ENCODE measurements around the gene ITPR3. TPM values are rescaled to one million over a fixed set of nuclear protein-coding genes. Genes with fewer than 3 reads are reported as not detected.

ITPR3 gene
- total RNA-seq, 1 donor from 2014 or later, result 69.3 TPM

GRCh38 chr6:33613146-33613794, 7.9 kb upstream of the ITPR3 start:
- no peak for DNase-seq (ENCODE audit: low read depth)
- H3K4me3 ChIP-seq (ENCODE audit: low read depth, low read length), result no peak overlapping the region
- no peak for TF ChIP-seq CTCF (conservative IDR thresholded peaks at IDR 0.05; ENCODE audit: low read depth, low read length)

GRCh38 chr6:33613795-33614168, 7.3 kb upstream of the ITPR3 start:
- no peak for DNase-seq (ENCODE audit: low read depth)
- TF ChIP-seq CTCF (conservative IDR thresholded peaks at IDR 0.05; ENCODE audit: low read depth, low read length), result no peak
- H3K4me3 ChIP-seq (ENCODE audit: low read depth, low read length), result no peak overlapping the region

GRCh38 chr6:33616113-33616512, 5.0 kb upstream of the ITPR3 start:
- no peak for TF ChIP-seq CTCF (conservative IDR thresholded peaks at IDR 0.05; ENCODE audit: low read depth, low read length)
- no peak overlapping the region for H3K4me3 ChIP-seq (ENCODE audit: low read depth, low read length)
- no peak for DNase-seq (ENCODE audit: low read depth)

- no peak overlapping the region for H3K4me3 ChIP-seq (ENCODE audit: low read depth, low read length)
- DNase-seq (ENCODE audit: low read depth), result no peak
- TF ChIP-seq CTCF (conservative IDR thresholded peaks at IDR 0.05; ENCODE audit: low read depth, low read length), result no peak
Observed at GRCh38 chr6:33616913-33617312, 4.2 kb upstream of the ITPR3 start.

GRCh38 chr6:33619166-33619840, 1.8 kb upstream of the ITPR3 start:
- TF ChIP-seq CTCF (conservative IDR thresholded peaks at IDR 0.05; ENCODE audit: low read depth, low read length), result no peak
- no peak for DNase-seq (ENCODE audit: low read depth)
- H3K4me3 ChIP-seq (ENCODE audit: low read depth, low read length), result no peak overlapping the region

GRCh38 chr6:33620158-33620855, 815 bp upstream of the ITPR3 start:
- H3K4me3 ChIP-seq (ENCODE audit: low read depth, low read length), result peak overlapping the region; percentile 94
- no peak for TF ChIP-seq CTCF (conservative IDR thresholded peaks at IDR 0.05; ENCODE audit: low read depth, low read length)
- no peak for DNase-seq (ENCODE audit: low read depth)

Data from epithelial cell of proximal tubule (primary cell).